NCI-H345 treated with DMSO at 0.1 percent for 48 hours (cell line): ENCODE data around the gene OR2T27.
"Not testable (repeated sequence)": the region's sequence is repeated elsewhere in the genome, so short reads cannot be mapped to it uniquely, and the experiment has no call there.

Experiments
- DNase-seq: peaks from one replicate; lab custom pipeline; 2025; ENCODE audit not compliant: unreplicated experiment; lab: John Stamatoyannopoulos, UW

Gene OR2T27

GRCh38 chr1:248641583-248641982 lies 13.7 kb downstream of the OR2T27 start:
- DNase-seq = not testable (repeated sequence)

GRCh38 chr1:248640906-248641305 lies 14.4 kb downstream of the OR2T27 start:
- DNase-seq = not testable (repeated sequence)

- DNase-seq = not testable (repeated sequence)
These were observed 15.7 kb downstream of the OR2T27 start for GRCh38 chr1:248639652-248640051.

- not testable (repeated sequence) for DNase-seq
These were observed 18.7 kb downstream of the OR2T27 start for GRCh38 chr1:248636612-248637011.

- DNase-seq = not testable (repeated sequence)
These were observed 20.3 kb downstream of the OR2T27 start, which contains the start of gene OR2T11 for GRCh38 chr1:248634991-248635390. Gene OR2T11, minus strand, starts transcription at chr1:248635091. Its CDS starts 7,963 bp downstream, at chr1:248627128.

GRCh38 chr1:248631354-248632008 lies 23.8 kb downstream of the OR2T27 start:
- no peak for DNase-seq

GRCh38 chr1:248630551-248630950 lies 24.8 kb downstream of the OR2T27 start:
- no peak for DNase-seq

GRCh38 chr1:248627971-248628844 lies 27.1 kb downstream of the OR2T27 start:
- no peak for DNase-seq

GRCh38 chr1:248625971-248626370 lies 29.4 kb downstream of the OR2T27 start:
- DNase-seq = no peak

- DNase-seq = no peak
These were observed 30.2 kb downstream of the OR2T27 start for GRCh38 chr1:248625166-248625565.

GRCh38 chr1:248622570-248623001 lies 32.7 kb downstream of the OR2T27 start:
- DNase-seq = no peak

GRCh38 chr1:248621770-248622169 lies 33.6 kb downstream of the OR2T27 start:
- DNase-seq = no peak

- DNase-seq = no peak
These were observed 36.5 kb downstream of the OR2T27 start for GRCh38 chr1:248618878-248619277.

GRCh38 chr1:248618119-248618518 lies 37.2 kb downstream of the OR2T27 start:
- no peak for DNase-seq

GRCh38 chr1:248613742-248614141 lies 41.6 kb downstream of the OR2T27 start:
- no peak for DNase-seq

GRCh38 chr1:248611883-248612414 lies 43.4 kb downstream of the OR2T27 start:
- DNase-seq = no peak

GRCh38 chr1:248610301-248610700 lies 45.0 kb downstream of the OR2T27 start:
- DNase-seq = no peak
